GM21576 (cell line): Measurements from ENCODE around the gene CALD1.

Experiments used
- ATAC-seq: cut with Tn5 transposase; IDR thresholded peaks from one replicate; pipeline ENCODE4 v1.9.1; 2021; ENCODE audit warnings: mild to moderate bottlenecking, moderate library complexity; ENCODE audit not compliant: unreplicated experiment

Gene CALD1

GRCh38 chr7:134854816-134855215 lies 75.4 kb downstream of the CALD1 start:
- ATAC-seq: no peak

- no peak for ATAC-seq
Measured at GRCh38 chr7:134855442-134855841, 76.0 kb downstream of the CALD1 start.

- no peak for ATAC-seq
Measured at GRCh38 chr7:134856091-134856490, 76.7 kb downstream of the CALD1 start.

GRCh38 chr7:134856691-134857090 lies 77.3 kb downstream of the CALD1 start:
- no peak for ATAC-seq

- ATAC-seq: no peak
Measured at GRCh38 chr7:134857958-134858357, 78.5 kb downstream of the CALD1 start.

- ATAC-seq: no peak
Measured at GRCh38 chr7:134859783-134860182, 80.3 kb downstream of the CALD1 start.

- ATAC-seq: no peak
Measured at GRCh38 chr7:134865001-134865845, 85.8 kb downstream of the CALD1 start.

- ATAC-seq: no peak
Measured at GRCh38 chr7:134866617-134867016, 87.2 kb downstream of the CALD1 start.

- ATAC-seq: no peak
Measured at GRCh38 chr7:134870156-134870555, 90.7 kb downstream of the CALD1 start.

GRCh38 chr7:134870781-134871180 lies 91.3 kb downstream of the CALD1 start:
- ATAC-seq: no peak

- ATAC-seq: no peak
Measured at GRCh38 chr7:134873253-134873652, 93.8 kb downstream of the CALD1 start.

- no peak for ATAC-seq
Measured at GRCh38 chr7:134874407-134874806, 95.0 kb downstream of the CALD1 start.

GRCh38 chr7:134875867-134876266 lies 96.4 kb downstream of the CALD1 start:
- no peak for ATAC-seq

- no peak for ATAC-seq
Measured at GRCh38 chr7:134878746-134879357, 99.4 kb downstream of the CALD1 start.

GRCh38 chr7:134879815-134880475 lies 100.5 kb downstream of the CALD1 start:
- no peak for ATAC-seq

- ATAC-seq: no peak
Measured at GRCh38 chr7:134882481-134882880, 103.0 kb downstream of the CALD1 start.

- no peak for ATAC-seq
Measured at GRCh38 chr7:134885967-134886352, 106.5 kb downstream of the CALD1 start.

- ATAC-seq: no peak
Measured at GRCh38 chr7:134886353-134887057, 107.1 kb downstream of the CALD1 start.

GRCh38 chr7:134887523-134887922 lies 108.1 kb downstream of the CALD1 start:
- ATAC-seq: no peak

- ATAC-seq: no peak
Measured at GRCh38 chr7:134888141-134888740, 108.8 kb downstream of the CALD1 start.
